ENCODE results near the gene RERE.

- TF ChIP-seq REST (IDR thresholded peaks at IDR 0.05; ENCODE audit: insufficient read depth in 1 of 2, low read depth in 2 of 2, low read length in 1 of 2) (no peak), CTCF (IDR thresholded peaks at IDR 0.05) (no peak), POLR2AphosphoS5 (IDR thresholded peaks at IDR 0.05; ENCODE audit: low read depth, low read length) (no peak)
Measured at GRCh38 chr1:8753736-8754135, 63.7 kb downstream of the RERE start.

All from Panc1 (cell line).